Measurements from ENCODE around the gene SORCS2. TPM values are rescaled to one million over a fixed set of nuclear protein-coding genes. Genes with fewer than 3 reads are reported as not detected.
A peak's percentile ranks its signal among the peaks of the same experiment; 100 is the strongest.

Gene SORCS2
- total RNA-seq, 1 donor from 2014 or later: 13.8 TPM

DNA sequence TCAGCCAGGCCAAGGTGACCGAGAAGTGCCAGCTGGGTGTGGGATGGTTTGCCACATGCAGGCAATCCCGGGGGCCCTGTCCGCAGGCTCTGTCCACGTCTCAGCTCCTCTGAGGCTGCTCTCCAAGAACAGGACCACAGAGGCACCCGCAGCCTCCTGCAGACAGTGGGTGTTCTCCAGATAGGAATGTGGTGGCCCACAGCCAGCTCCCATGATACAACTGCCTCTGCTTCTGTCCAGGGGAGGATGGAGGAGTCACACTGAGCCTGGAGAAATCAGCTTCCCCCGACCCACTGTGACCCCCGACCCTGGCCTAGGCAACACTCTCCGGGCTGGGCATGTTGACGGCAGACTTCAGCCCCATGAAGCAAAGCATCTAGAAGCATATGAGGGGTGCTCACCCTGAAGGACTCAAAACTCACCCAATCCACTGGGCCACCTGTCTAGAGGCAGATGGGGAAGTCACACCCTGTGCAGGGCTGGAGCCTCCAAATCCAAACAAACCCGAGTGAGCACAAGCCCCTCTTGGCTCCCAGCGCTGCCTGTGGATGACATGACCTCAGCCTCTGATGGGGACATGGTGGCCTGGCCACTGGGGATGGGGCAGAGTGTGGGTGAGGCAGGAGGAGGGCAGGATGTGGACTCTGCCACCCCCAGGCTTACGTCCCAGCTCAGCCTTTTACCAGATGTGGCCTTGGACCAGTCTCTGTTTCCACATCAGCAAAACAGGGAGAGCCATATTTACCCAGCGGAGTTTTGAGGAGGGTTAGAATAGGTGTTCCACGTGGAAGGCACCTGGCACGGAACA is 140.1 kb downstream of the SORCS2 start:
- DNase-seq (ENCODE audit: low read depth): peak; percentile 87

DNA sequence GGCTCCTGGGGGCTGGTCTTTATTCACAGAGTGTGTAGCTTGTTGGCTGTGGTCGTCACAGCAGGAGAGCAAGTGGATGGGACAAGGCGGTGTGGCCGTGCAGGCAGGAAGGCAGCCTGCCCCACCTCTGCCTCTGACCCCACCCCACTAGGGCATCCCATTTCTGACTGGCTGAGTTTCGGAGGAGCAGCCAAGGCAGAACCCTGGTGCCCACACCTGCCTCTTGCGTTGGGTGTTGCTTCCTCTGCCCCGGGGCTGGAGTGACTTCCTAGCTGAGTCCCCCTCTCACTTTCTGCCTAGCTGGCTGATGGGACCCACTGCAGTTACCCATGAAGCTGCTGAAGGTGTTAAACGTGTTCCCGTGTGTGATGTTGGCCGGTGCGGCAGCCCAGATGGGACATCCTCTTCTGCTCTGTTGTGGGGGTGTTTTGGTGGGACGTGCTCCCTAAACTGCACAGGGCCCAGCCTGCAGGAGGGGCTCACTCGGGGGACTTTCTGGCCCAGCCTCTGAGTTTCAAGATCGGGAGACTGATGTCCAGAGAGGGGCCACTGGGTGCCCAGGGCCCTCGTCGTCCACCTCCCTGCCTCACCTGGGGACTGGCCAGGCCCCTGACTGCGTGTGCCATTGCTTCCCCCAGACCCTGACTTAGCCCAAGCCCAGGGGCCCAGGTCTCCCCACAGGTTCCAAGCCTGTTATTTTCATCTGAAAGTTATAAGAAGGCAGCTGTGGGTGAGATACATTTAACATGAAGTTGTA is 140.9 kb downstream of the SORCS2 start:
- H3K4me1 ChIP-seq (ENCODE audit: insufficient read depth, low read length): peaks cover 44% of the 10 kb centered on the region
- H3K4me3 ChIP-seq (ENCODE audit: insufficient read depth, low read depth, low read length): no peak overlapping the region
- no peaks in the 10 kb centered on the region for H3K27me3 ChIP-seq (ENCODE audit: insufficient read depth, low read length)
- FAIRE-seq: no peak
- H3K27ac ChIP-seq (ENCODE audit: low read depth, low read length): no peak overlapping the region
- H3K9me3 ChIP-seq (ENCODE audit: insufficient read depth, low read depth, low read length): no peaks in the 10 kb centered on the region
- peaks cover 5% of the 10 kb centered on the region for H3K36me3 Mint-ChIP-seq (ENCODE audit: low read depth, unreplicated experiment)
- peaks cover 18% of the 10 kb centered on the region for H3K27me3 Mint-ChIP-seq (ENCODE audit: low read depth, unreplicated experiment)
- no peak overlapping the region for H3K9ac ChIP-seq (ENCODE audit: low read length)
- no peak for DNase-seq (ENCODE audit: low read depth)
- no peak for TF ChIP-seq EZH2 (IDR thresholded peaks at IDR 0.05; ENCODE audit: insufficient read depth, low read length)
- TF ChIP-seq, protein P1, sequence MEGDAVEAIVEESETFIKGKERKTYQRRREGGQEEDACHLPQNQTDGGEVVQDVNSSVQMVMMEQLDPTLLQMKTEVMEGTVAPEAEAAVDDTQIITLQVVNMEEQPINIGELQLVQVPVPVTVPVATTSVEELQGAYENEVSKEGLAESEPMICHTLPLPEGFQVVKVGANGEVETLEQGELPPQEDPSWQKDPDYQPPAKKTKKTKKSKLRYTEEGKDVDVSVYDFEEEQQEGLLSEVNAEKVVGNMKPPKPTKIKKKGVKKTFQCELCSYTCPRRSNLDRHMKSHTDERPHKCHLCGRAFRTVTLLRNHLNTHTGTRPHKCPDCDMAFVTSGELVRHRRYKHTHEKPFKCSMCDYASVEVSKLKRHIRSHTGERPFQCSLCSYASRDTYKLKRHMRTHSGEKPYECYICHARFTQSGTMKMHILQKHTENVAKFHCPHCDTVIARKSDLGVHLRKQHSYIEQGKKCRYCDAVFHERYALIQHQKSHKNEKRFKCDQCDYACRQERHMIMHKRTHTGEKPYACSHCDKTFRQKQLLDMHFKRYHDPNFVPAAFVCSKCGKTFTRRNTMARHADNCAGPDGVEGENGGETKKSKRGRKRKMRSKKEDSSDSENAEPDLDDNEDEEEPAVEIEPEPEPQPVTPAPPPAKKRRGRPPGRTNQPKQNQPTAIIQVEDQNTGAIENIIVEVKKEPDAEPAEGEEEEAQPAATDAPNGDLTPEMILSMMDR (IDR thresholded peaks at IDR 0.05; ENCODE audit: insufficient read depth, low read depth, low read length): no peak
- peaks cover 3% of the 10 kb centered on the region for H3K9me3 Mint-ChIP-seq (ENCODE audit: unreplicated experiment)
- H3K4me3 Mint-ChIP-seq (ENCODE audit: unreplicated experiment): no peak overlapping the region
- H4K20me1 ChIP-seq (ENCODE audit: insufficient read depth, low read length): peaks cover 14% of the 10 kb centered on the region
- no peaks in the 10 kb centered on the region for H3K79me2 ChIP-seq (ENCODE audit: insufficient read depth, low read length)
- H3K4me1 Mint-ChIP-seq (ENCODE audit: low read depth, unreplicated experiment): peaks cover 41% of the 10 kb centered on the region
- peak overlapping the region; percentile 5 for H3K4me2 ChIP-seq (ENCODE audit: low read length)
- no peak overlapping the region for H2AFZ ChIP-seq (ENCODE audit: low read depth, low read length)
- no peaks in the 10 kb centered on the region for H3K36me3 ChIP-seq (ENCODE audit: insufficient read depth, low read length)
- no peak overlapping the region for H3K27ac Mint-ChIP-seq (ENCODE audit: unreplicated experiment)

More for the DNA sequence above, 140.1 kb downstream of the SORCS2 start:
- H3K4me1 Mint-ChIP-seq (ENCODE audit: low read depth, unreplicated experiment): peaks cover 42% of the 10 kb centered on the region
- Histone ChIP-seq H4K20me1 (ENCODE audit: insufficient read depth, low read length) (peaks cover 10% of the 10 kb centered on the region), H2AFZ (ENCODE audit: low read depth, low read length) (no peak overlapping the region), H3K4me1 (ENCODE audit: insufficient read depth, low read length) (peaks cover 45% of the 10 kb centered on the region), H3K36me3 (ENCODE audit: insufficient read depth, low read length) (no peaks in the 10 kb centered on the region), H3K9me3 (ENCODE audit: insufficient read depth, low read depth, low read length) (no peaks in the 10 kb centered on the region), H3K79me2 (ENCODE audit: insufficient read depth, low read length) (no peaks in the 10 kb centered on the region), H3K4me2 (ENCODE audit: low read length) (peak overlapping the region; percentile 43), H3K27me3 (ENCODE audit: insufficient read depth, low read length) (no peaks in the 10 kb centered on the region), H3K4me3 (ENCODE audit: insufficient read depth, low read depth, low read length) (no peak overlapping the region), H3K9ac (ENCODE audit: low read length) (no peak overlapping the region), H3K27ac (ENCODE audit: low read depth, low read length) (no peak overlapping the region)
- H3K4me3 Mint-ChIP-seq (ENCODE audit: unreplicated experiment): no peak overlapping the region
- H3K27me3 Mint-ChIP-seq (ENCODE audit: low read depth, unreplicated experiment): peaks cover 18% of the 10 kb centered on the region
- no peak for TF ChIP-seq EZH2 (IDR thresholded peaks at IDR 0.05; ENCODE audit: insufficient read depth, low read length)
- TF ChIP-seq, protein P1 (IDR thresholded peaks at IDR 0.05; ENCODE audit: insufficient read depth, low read depth, low read length): no peak
- no peak for FAIRE-seq
- H3K36me3 Mint-ChIP-seq (ENCODE audit: low read depth, unreplicated experiment): peaks cover 4% of the 10 kb centered on the region
- peaks cover 2% of the 10 kb centered on the region for H3K9me3 Mint-ChIP-seq (ENCODE audit: unreplicated experiment)
- H3K27ac Mint-ChIP-seq (ENCODE audit: unreplicated experiment): peak overlapping the region; percentile 18

Data from astrocyte (in vitro differentiated cells and primary cell).